Peyer's patch (tissue), 4 donors: ENCODE data around the gene APBB3. TPM values are rescaled to one million over a fixed set of nuclear protein-coding genes. Genes with fewer than 3 reads are reported as not detected.

ENCODE experiments used
- DNase-seq, 3 donors: peaks; one replicate each; pipeline ENCODE4 v3.0.0-alpha.2; 2017 to 2019
- H3K27ac ChIP-seq, 4 donors: fragments of 200-600 bp; sonication (generic); one replicate each; pipeline ENCODE4 v1.5.1; 2016 to 2019
- H3K27me3 ChIP-seq, 2 donors: fragments of 200-600 bp; sonication (generic); one replicate each; pipeline ENCODE4 v1.5.1; 2019
- H3K36me3 ChIP-seq, 3 donors: fragments of 200-600 bp; sonication (generic); one replicate each; pipeline ENCODE4 v1.5.1; 2016 to 2019
- H3K4me1 ChIP-seq, 4 donors: fragments of 200-600 bp; sonication (generic); one replicate each; pipeline ENCODE4 v1.5.1; 2016 to 2019
- H3K4me3 ChIP-seq, 4 donors: fragments of 200-600 bp; sonication (generic); 1 replicate in 3 of 4; 2 replicates in 1 of 4; pipeline ENCODE4 v1.5.1; 2016 to 2019; ENCODE audit warnings: mild to moderate bottlenecking in 1 of 4
- H3K9me3 ChIP-seq, 4 donors: fragments of 200-600 bp; sonication (generic); one replicate each; pipeline ENCODE4 v1.5.1; 2016 to 2019; ENCODE audit warnings: mild to moderate bottlenecking in 1 of 4
- POLR2A ChIP-seq, 2 donors: fragments of 450-650 bp; IDR thresholded peaks; one replicate each; pipeline ENCODE4 v1.5.1; 2017; ENCODE audit warnings: antibody characterized with exemption in 2 of 2, mild to moderate bottlenecking in 2 of 2, moderate library complexity in 2 of 2
- total RNA-seq, 4 donors: library from RNA; depleted of rRNA; stranded (reverse); fragments of >200 nt; gene quantifications; one replicate each; pipeline ENCODE4 v1.1.0, GENCODE V29; 2016
- TF ChIP-seq, protein P1 (sequence below), 6 experiments: fragments of 450-650 bp in 4 of 6; fragments of 200-600 bp in 2 of 6; sonication (generic) in 1 of 6; IDR thresholded peaks; one replicate each; pipeline ENCODE4 v1.5.1; 2017 to 2019; ENCODE audit warnings: antibody characterized with exemption in 6 of 6, mild to moderate bottlenecking in 3 of 6, moderate library complexity in 1 of 6

Gene APBB3
- total RNA-seq, 4 donors from 2014 or later = 21.7 to 78.5 (median 62.4) TPM

GRCh38 chr5:140565024-140565779, 804 bp upstream of the APBB3 start:
- Histone ChIP-seq H3K4me1 (peaks cover 0 to 50% (median 13%) of the 10 kb centered on the region in 4 donors), H3K27me3 (no peaks in the 10 kb centered on the region), H3K4me3 (peak overlapping the region; percentile 60 to 81 (median 68)), H3K9me3 (no peaks in the 10 kb centered on the region), H3K36me3 (peaks cover 0 to 35% (median 0%) of the 10 kb centered on the region in 3 donors), H3K27ac (peak overlapping the region; percentile 90 to 95 (median 90))
- TF ChIP-seq, protein P1, sequence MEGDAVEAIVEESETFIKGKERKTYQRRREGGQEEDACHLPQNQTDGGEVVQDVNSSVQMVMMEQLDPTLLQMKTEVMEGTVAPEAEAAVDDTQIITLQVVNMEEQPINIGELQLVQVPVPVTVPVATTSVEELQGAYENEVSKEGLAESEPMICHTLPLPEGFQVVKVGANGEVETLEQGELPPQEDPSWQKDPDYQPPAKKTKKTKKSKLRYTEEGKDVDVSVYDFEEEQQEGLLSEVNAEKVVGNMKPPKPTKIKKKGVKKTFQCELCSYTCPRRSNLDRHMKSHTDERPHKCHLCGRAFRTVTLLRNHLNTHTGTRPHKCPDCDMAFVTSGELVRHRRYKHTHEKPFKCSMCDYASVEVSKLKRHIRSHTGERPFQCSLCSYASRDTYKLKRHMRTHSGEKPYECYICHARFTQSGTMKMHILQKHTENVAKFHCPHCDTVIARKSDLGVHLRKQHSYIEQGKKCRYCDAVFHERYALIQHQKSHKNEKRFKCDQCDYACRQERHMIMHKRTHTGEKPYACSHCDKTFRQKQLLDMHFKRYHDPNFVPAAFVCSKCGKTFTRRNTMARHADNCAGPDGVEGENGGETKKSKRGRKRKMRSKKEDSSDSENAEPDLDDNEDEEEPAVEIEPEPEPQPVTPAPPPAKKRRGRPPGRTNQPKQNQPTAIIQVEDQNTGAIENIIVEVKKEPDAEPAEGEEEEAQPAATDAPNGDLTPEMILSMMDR (IDR thresholded peaks at IDR 0.05) = no peak
- no peak for TF ChIP-seq POLR2A (IDR thresholded peaks at IDR 0.05)
- DNase-seq = no peak

- no peaks in the 10 kb centered on the region for H3K9me3 ChIP-seq
- peak overlapping the region; percentile 90 to 95 (median 90) for H3K27ac ChIP-seq
- no peak for TF ChIP-seq POLR2A (IDR thresholded peaks at IDR 0.05)
- TF ChIP-seq, protein P1 (IDR thresholded peaks at IDR 0.05) = no peak
- no peak for DNase-seq
- peaks cover 0 to 37% (median 0%) of the 10 kb centered on the region in 3 donors for H3K36me3 ChIP-seq
- H3K4me1 ChIP-seq = peaks cover 0 to 36% (median 9%) of the 10 kb centered on the region in 4 donors
- no peaks in the 10 kb centered on the region for H3K27me3 ChIP-seq
- peak overlapping the region; percentile 60 to 81 (median 68) for H3K4me3 ChIP-seq
Measured at GRCh38 chr5:140563596-140563995, 802 bp downstream of the APBB3 start.

DNA sequence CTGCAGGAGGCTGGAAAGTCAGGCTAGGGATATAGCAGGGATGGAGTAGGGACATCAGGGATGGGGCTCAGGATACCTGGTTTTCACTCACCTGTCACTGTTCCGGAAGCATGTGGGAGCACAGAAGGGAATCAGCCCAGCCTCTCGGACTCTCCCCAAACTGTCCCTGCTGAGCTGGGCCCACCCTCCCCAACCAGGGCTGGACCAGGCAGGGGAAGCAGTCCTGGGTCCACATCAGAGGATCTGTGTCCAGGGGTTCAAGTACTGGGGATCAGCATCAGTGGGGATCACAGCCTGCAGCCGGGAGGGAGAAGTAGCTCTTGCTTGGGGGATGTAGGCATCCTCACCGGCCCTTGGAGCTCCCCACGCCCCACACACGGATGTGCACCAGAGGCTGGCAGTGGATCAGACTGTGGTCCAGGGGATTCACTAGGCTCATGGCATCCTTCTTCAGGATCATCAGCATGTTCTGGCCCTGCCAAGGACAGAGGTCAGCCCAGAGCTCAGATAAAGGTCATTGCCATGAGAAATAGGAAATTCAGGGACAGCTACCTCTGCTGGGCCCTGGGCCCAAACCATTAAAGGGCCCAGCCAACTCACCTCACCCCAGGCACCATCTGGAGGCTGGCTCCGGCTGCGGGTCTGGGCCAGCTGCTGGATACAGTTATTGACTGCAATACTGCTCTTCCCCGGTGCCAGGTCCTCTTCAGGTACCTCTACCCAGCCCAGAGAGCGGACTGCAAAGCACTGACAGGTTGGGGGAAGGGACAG, 2.5 kb downstream of the APBB3 start:
- peak in 1 of 3 donors; percentile 8 for DNase-seq
- no peak for TF ChIP-seq POLR2A (IDR thresholded peaks at IDR 0.05)
- TF ChIP-seq, protein P1 (IDR thresholded peaks at IDR 0.05) = no peak
- H3K9me3 ChIP-seq = no peaks in the 10 kb centered on the region
- no peak overlapping the region for H3K27ac ChIP-seq
- H3K4me1 ChIP-seq = peaks cover 0 to 28% (median 9%) of the 10 kb centered on the region in 4 donors
- H3K36me3 ChIP-seq = peaks cover 0 to 22% (median 0%) of the 10 kb centered on the region in 3 donors
- H3K27me3 ChIP-seq = no peaks in the 10 kb centered on the region
- no peak overlapping the region for H3K4me3 ChIP-seq

DNA sequence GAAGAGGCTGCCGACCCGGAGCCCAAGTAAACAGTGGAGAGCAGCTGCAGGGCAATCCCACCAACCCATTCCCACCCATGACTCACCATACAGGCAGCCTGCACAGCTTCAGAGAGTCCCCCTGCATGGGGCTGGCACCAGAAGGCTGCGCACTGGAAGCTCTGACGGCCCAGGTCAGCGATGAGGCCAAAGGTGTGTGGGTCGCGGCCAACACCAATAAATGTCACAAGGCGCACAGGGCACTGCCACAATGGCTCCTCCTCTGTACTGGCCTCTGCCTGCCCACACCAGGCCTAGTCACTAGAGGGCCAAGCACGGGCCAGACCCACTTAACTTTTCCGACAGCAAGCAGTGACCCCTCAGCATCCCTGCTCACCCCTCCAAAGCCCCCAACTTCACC, 4.2 kb downstream of the APBB3 start:
- H3K27ac ChIP-seq = no peak overlapping the region

GRCh38 chr5:140558542-140558941, 5.9 kb downstream of the APBB3 start:
- DNase-seq = no peak
- H3K4me1 ChIP-seq = peaks cover 0 to 23% (median 9%) of the 10 kb centered on the region in 4 donors
- peaks cover 0 to 16% (median 0%) of the 10 kb centered on the region in 3 donors for H3K36me3 ChIP-seq
- H3K27ac ChIP-seq = no peak overlapping the region
- no peaks in the 10 kb centered on the region for H3K27me3 ChIP-seq
- no peak overlapping the region for H3K4me3 ChIP-seq
- H3K9me3 ChIP-seq = no peaks in the 10 kb centered on the region
- no peak for TF ChIP-seq POLR2A (IDR thresholded peaks at IDR 0.05)
- TF ChIP-seq, protein P1 (IDR thresholded peaks at IDR 0.05) = no peak

More for the DNA sequence above, 4.2 kb downstream of the APBB3 start:
- Histone ChIP-seq H3K27me3 (no peaks in the 10 kb centered on the region), H3K36me3 (peaks cover 0 to 16% (median 0%) of the 10 kb centered on the region in 3 donors), H3K9me3 (no peaks in the 10 kb centered on the region), H3K4me3 (no peak overlapping the region), H3K4me1 (peaks cover 0 to 24% (median 11%) of the 10 kb centered on the region in 4 donors)
- TF ChIP-seq POLR2A (IDR thresholded peaks at IDR 0.05) = no peak
- TF ChIP-seq, protein P1 (IDR thresholded peaks at IDR 0.05) = no peak
- DNase-seq = peak in 1 of 3 donors; percentile 9
